ENCODE data around the gene FGF14. TPM values are rescaled to one million over a fixed set of nuclear protein-coding genes. Genes with fewer than 3 reads are reported as not detected.

The FGF14 gene
- total and polyA plus RNA-seq, 3 experiments from 2014 or later = not detected

DNA sequence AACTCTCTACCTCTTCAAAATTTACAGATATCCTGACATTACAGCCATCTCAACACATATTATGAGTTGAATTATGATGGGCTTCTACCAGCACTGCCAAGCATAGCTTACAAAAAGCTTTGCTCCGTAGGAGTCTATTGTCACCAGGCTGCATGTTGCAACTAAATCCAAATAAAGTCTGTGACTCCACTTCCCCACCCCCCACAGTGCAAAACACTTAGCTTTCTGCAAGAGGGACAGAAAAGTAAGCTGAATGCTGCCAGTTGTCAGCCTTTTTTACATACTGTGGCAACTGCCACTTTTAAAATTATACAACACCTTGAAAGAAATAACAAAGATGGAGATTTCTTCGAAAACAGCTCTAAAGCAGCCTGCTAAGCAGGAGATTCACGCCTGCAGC is 189.1 kb downstream of the FGF14 start:
- Histone ChIP-seq H3K27me3 (ENCODE audit: insufficient read depth, low read length, poor library complexity, severe bottlenecking) (no peaks in the 10 kb centered on the region), H3K4me1 (ENCODE audit: insufficient read depth, low read length) (no peaks in the 10 kb centered on the region), H3K27ac (ENCODE audit: low read depth, low read length) (no peak overlapping the region), H3K4me3 (ENCODE audit: low read length) (no peak overlapping the region), H3K9me3 (ENCODE audit: low read length) (no peaks in the 10 kb centered on the region), H3K36me3 (ENCODE audit: insufficient read depth, low read length) (no peaks in the 10 kb centered on the region)
- no peaks in the 10 kb centered on the region for H3K4me1 Mint-ChIP-seq
- ChIA-PET POLR2A (no interaction called here), CTCF (no interaction called here)
- no peak overlapping the region for H3K27ac Mint-ChIP-seq
- no peaks in the 10 kb centered on the region for H3K36me3 Mint-ChIP-seq
- H3K4me3 Mint-ChIP-seq = no peak overlapping the region
- peaks cover 0 to 4% (median 0%) of the 10 kb centered on the region in 5 donors for H3K9me3 Mint-ChIP-seq
- peaks cover 2 to 5% of the 10 kb centered on the region in 2 donors for H3K27me3 Mint-ChIP-seq
- DNase-seq = no peak

DNA sequence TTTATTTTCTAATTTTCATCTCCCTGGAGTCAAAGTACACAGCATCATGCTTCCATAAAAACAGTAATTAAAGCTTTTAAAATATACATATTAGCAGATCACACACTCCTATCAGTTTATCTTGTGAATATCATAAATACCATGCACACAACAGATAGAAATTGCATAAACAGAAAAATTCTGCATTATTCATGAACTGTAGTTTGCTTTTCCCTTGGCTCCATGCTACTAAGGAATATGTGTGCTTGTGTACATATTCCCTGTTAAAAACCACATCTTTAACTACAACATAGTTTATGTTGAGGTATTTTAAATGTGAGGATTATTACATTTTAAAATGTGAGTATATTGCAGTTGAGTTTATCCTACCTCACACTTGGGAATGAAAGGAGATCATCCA is 193.5 kb downstream of the FGF14 start:
- no peak overlapping the region for H3K27ac Mint-ChIP-seq
- no peak overlapping the region for H3K4me3 Mint-ChIP-seq
- H3K9me3 ChIP-seq (ENCODE audit: low read length) = no peaks in the 10 kb centered on the region
- H3K36me3 ChIP-seq (ENCODE audit: insufficient read depth, low read length) = no peaks in the 10 kb centered on the region
- H3K9me3 Mint-ChIP-seq = no peaks in the 10 kb centered on the region
- no peaks in the 10 kb centered on the region for H3K36me3 Mint-ChIP-seq
- no peaks in the 10 kb centered on the region for H3K27me3 ChIP-seq (ENCODE audit: insufficient read depth, low read length, poor library complexity, severe bottlenecking)
- H3K4me1 Mint-ChIP-seq = no peaks in the 10 kb centered on the region
- no peak for DNase-seq
- ChIA-PET POLR2A (no interaction called here), CTCF (no interaction called here)
- H3K4me1 ChIP-seq (ENCODE audit: insufficient read depth, low read length) = no peaks in the 10 kb centered on the region
- no peak overlapping the region for H3K4me3 ChIP-seq (ENCODE audit: low read length)
- no peaks in the 10 kb centered on the region for H3K27me3 Mint-ChIP-seq
- no peak overlapping the region for H3K27ac ChIP-seq (ENCODE audit: low read depth, low read length)

DNA sequence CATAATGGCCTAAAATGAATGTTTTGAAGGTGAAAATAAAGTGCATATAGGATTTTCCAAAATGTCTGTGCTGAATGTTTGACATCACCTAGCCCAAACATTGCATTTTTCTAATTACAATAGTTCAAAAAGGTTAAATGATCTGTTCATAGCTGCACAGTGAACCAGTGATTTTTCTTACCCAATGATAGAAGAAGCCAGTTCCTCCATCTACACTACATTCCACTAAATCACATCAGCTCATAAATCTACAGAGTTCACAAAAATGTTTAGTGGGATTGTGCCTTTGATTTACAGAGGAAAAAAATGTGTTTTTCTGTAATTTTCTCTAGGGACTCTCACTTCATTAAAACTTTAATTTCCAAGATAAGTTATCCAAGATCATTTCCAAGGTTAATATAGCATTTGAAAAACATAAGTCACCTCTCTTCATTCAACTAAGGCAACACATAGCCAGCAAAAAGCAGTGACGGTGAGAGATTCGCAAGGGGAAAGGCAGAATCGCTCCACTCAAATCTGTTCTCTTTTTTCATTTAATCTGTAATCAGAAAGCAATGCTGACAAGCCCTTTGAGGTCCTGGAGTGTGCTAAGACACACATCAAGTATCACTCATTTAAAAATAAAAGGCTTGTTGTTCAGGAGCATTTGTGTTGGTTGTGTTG is 194.0 kb downstream of the FGF14 start:
- Mint-ChIP-seq H3K36me3 (no peaks in the 10 kb centered on the region), H3K4me1 (no peaks in the 10 kb centered on the region), H3K9me3 (no peaks in the 10 kb centered on the region), H3K27ac (no peak overlapping the region), H3K4me3 (no peak overlapping the region), H3K27me3 (no peaks in the 10 kb centered on the region)
- no peaks in the 10 kb centered on the region for H3K36me3 ChIP-seq (ENCODE audit: insufficient read depth, low read length)
- no peak overlapping the region for H3K4me3 ChIP-seq (ENCODE audit: low read length)
- no peak for DNase-seq
- ChIA-PET CTCF (no interaction called here), POLR2A (no interaction called here)
- H3K27me3 ChIP-seq (ENCODE audit: insufficient read depth, low read length, poor library complexity, severe bottlenecking) = no peaks in the 10 kb centered on the region
- H3K9me3 ChIP-seq (ENCODE audit: low read length) = no peaks in the 10 kb centered on the region
- no peaks in the 10 kb centered on the region for H3K4me1 ChIP-seq (ENCODE audit: insufficient read depth, low read length)
- no peak overlapping the region for H3K27ac ChIP-seq (ENCODE audit: low read depth, low read length)

GRCh38 chr13:102203718-102204117 is 198.1 kb downstream of the FGF14 start:
- H3K4me3 ChIP-seq (ENCODE audit: low read length) = no peak overlapping the region
- ChIA-PET POLR2A (no interaction called here), CTCF (no interaction called here)
- Mint-ChIP-seq H3K4me1 (no peaks in the 10 kb centered on the region), H3K4me3 (no peak overlapping the region), H3K27me3 (no peaks in the 10 kb centered on the region), H3K27ac (no peak overlapping the region), H3K36me3 (no peaks in the 10 kb centered on the region), H3K9me3 (no peaks in the 10 kb centered on the region)
- no peaks in the 10 kb centered on the region for H3K36me3 ChIP-seq (ENCODE audit: insufficient read depth, low read length)
- no peak overlapping the region for H3K27ac ChIP-seq (ENCODE audit: low read depth, low read length)
- H3K4me1 ChIP-seq (ENCODE audit: insufficient read depth, low read length) = no peaks in the 10 kb centered on the region
- H3K27me3 ChIP-seq (ENCODE audit: insufficient read depth, low read length, poor library complexity, severe bottlenecking) = no peaks in the 10 kb centered on the region
- DNase-seq = no peak
- no peaks in the 10 kb centered on the region for H3K9me3 ChIP-seq (ENCODE audit: low read length)

GRCh38 chr13:102198418-102199311 is 203.2 kb downstream of the FGF14 start:
- ChIA-PET CTCF (no interaction called here), POLR2A (no interaction called here)
- Histone ChIP-seq H3K4me3 (ENCODE audit: low read length) (no peak overlapping the region), H3K36me3 (ENCODE audit: insufficient read depth, low read length) (no peaks in the 10 kb centered on the region), H3K9me3 (ENCODE audit: low read length) (no peaks in the 10 kb centered on the region), H3K4me1 (ENCODE audit: insufficient read depth, low read length) (no peaks in the 10 kb centered on the region), H3K27ac (ENCODE audit: low read depth, low read length) (no peak overlapping the region), H3K27me3 (ENCODE audit: insufficient read depth, low read length, poor library complexity, severe bottlenecking) (no peaks in the 10 kb centered on the region)
- H3K36me3 Mint-ChIP-seq = no peaks in the 10 kb centered on the region
- no peak overlapping the region for H3K4me3 Mint-ChIP-seq
- no peak overlapping the region for H3K27ac Mint-ChIP-seq
- H3K27me3 Mint-ChIP-seq = no peaks in the 10 kb centered on the region
- H3K4me1 Mint-ChIP-seq = no peaks in the 10 kb centered on the region
- no peak for DNase-seq
- H3K9me3 Mint-ChIP-seq = no peaks in the 10 kb centered on the region

GRCh38 chr13:102197193-102197592 is 204.7 kb downstream of the FGF14 start:
- DNase-seq = no peak
- peaks cover 0 to 4% (median 3%) of the 10 kb centered on the region in 3 donors for H3K4me1 Mint-ChIP-seq
- Histone ChIP-seq H3K27ac (ENCODE audit: low read depth, low read length) (no peak overlapping the region), H3K4me3 (ENCODE audit: low read length) (no peak overlapping the region), H3K36me3 (ENCODE audit: insufficient read depth, low read length) (no peaks in the 10 kb centered on the region), H3K27me3 (ENCODE audit: insufficient read depth, low read length, poor library complexity, severe bottlenecking) (no peaks in the 10 kb centered on the region), H3K9me3 (ENCODE audit: low read length) (no peaks in the 10 kb centered on the region), H3K4me1 (ENCODE audit: insufficient read depth, low read length) (no peaks in the 10 kb centered on the region)
- no peak overlapping the region for H3K27ac Mint-ChIP-seq
- H3K27me3 Mint-ChIP-seq = no peaks in the 10 kb centered on the region
- no peaks in the 10 kb centered on the region for H3K36me3 Mint-ChIP-seq
- POLR2A ChIA-PET = no interaction called here
- no peaks in the 10 kb centered on the region for H3K9me3 Mint-ChIP-seq
- CTCF ChIA-PET = no interaction called here
- H3K4me3 Mint-ChIP-seq = no peak overlapping the region

- Mint-ChIP-seq H3K27me3 (no peaks in the 10 kb centered on the region), H3K36me3 (no peaks in the 10 kb centered on the region), H3K4me1 (peaks cover 0 to 6% (median 5%) of the 10 kb centered on the region in 3 donors), H3K4me3 (no peak overlapping the region), H3K9me3 (no peaks in the 10 kb centered on the region), H3K27ac (no peak overlapping the region)
- ChIA-PET POLR2A (no interaction called here), CTCF (no interaction called here)
- no peak overlapping the region for H3K27ac ChIP-seq (ENCODE audit: low read depth, low read length)
- DNase-seq = no peak
- H3K36me3 ChIP-seq (ENCODE audit: insufficient read depth, low read length) = no peaks in the 10 kb centered on the region
- no peaks in the 10 kb centered on the region for H3K27me3 ChIP-seq (ENCODE audit: insufficient read depth, low read length, poor library complexity, severe bottlenecking)
- no peaks in the 10 kb centered on the region for H3K9me3 ChIP-seq (ENCODE audit: low read length)
- H3K4me3 ChIP-seq (ENCODE audit: low read length) = no peak overlapping the region
- H3K4me1 ChIP-seq (ENCODE audit: insufficient read depth, low read length) = no peaks in the 10 kb centered on the region
Observed at GRCh38 chr13:102195566-102196462, 206.0 kb downstream of the FGF14 start.

DNA sequence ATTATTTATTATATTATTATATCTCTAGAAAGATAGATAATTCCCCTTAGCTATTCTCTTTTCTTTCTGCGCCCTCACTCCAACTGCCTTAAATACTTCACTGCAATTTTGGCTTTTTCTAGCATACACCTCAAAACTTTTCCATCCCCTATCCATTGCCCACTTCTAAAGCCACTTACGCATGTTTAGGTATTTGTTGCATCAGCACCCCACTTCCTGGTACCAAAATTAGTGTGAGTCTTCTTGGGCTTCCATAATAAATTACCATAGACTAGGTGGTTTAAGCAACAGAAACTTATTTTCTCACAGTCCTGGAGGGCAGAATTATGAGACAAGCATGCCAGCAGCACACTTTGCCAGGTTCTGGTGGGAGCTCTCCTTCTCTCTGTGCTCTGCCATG is 209.0 kb downstream of the FGF14 start:
- no peak for DNase-seq
- CTCF ChIA-PET = no interaction called here

More for the DNA sequence above, 209.0 kb downstream of the FGF14 start:
- no peaks in the 10 kb centered on the region for H3K9me3 Mint-ChIP-seq
- no peak overlapping the region for H3K4me3 Mint-ChIP-seq
- Histone ChIP-seq H3K4me3 (ENCODE audit: low read length) (no peak overlapping the region), H3K27ac (ENCODE audit: low read depth, low read length) (no peak overlapping the region), H3K27me3 (ENCODE audit: insufficient read depth, low read length, poor library complexity, severe bottlenecking) (no peaks in the 10 kb centered on the region), H3K36me3 (ENCODE audit: insufficient read depth, low read length) (no peaks in the 10 kb centered on the region), H3K9me3 (ENCODE audit: low read length) (no peaks in the 10 kb centered on the region), H3K4me1 (ENCODE audit: insufficient read depth, low read length) (no peaks in the 10 kb centered on the region)
- no peaks in the 10 kb centered on the region for H3K27me3 Mint-ChIP-seq
- H3K27ac Mint-ChIP-seq = no peak overlapping the region
- H3K36me3 Mint-ChIP-seq = no peaks in the 10 kb centered on the region
- POLR2A ChIA-PET = no interaction called here
- peaks cover 0 to 6% (median 5%) of the 10 kb centered on the region in 3 donors for H3K4me1 Mint-ChIP-seq

Measured in CD8-positive, alpha-beta memory T cell (primary cell).